Neural cell (in vitro differentiated cells): Measurements from ENCODE around the gene GNAI2.

Source experiments
- CTCF ChIP-seq: fragments of 450-650 bp; IDR thresholded peaks from 2 replicates; pipeline ENCODE4 v1.5.1; 2014; ENCODE audit warnings: antibody characterized with exemption, mild to moderate bottlenecking, moderate library complexity; ENCODE audit not compliant: poor library complexity, severe bottlenecking
- EP300 ChIP-seq: fragments of 450-650 bp; conservative IDR thresholded peaks from 2 replicates; pipeline ENCODE4 v1.6.1; 2014; ENCODE audit warnings: antibody characterized with exemption, mild to moderate bottlenecking, moderate library complexity; ENCODE audit not compliant: poor library complexity, severe bottlenecking
- EZH2 ChIP-seq: fragments of 200-600, 300-800 bp; shearing (Covaris generic), sonication (generic); IDR thresholded peaks from 2 replicates; pipeline ENCODE4 v1.6.1; 2014; ENCODE audit warnings: antibody characterized with exemption, low read length, borderline replicate concordance, mild to moderate bottlenecking; ENCODE audit not compliant: insufficient read depth, poor library complexity, severe bottlenecking
- POLR2AphosphoS5 ChIP-seq: IDR thresholded peaks from 2 replicates; pipeline ENCODE4 v1.6.1; 2012
- RAD21 ChIP-seq: fragments of 450-650 bp; conservative IDR thresholded peaks from 2 replicates; pipeline ENCODE4 v1.6.1; 2014; ENCODE audit warnings: antibody characterized with exemption, mild to moderate bottlenecking, moderate library complexity
- REST ChIP-seq: IDR thresholded peaks from 2 replicates; pipeline ENCODE4 v1.6.1; 2012; ENCODE audit warnings: borderline replicate concordance

DNA sequence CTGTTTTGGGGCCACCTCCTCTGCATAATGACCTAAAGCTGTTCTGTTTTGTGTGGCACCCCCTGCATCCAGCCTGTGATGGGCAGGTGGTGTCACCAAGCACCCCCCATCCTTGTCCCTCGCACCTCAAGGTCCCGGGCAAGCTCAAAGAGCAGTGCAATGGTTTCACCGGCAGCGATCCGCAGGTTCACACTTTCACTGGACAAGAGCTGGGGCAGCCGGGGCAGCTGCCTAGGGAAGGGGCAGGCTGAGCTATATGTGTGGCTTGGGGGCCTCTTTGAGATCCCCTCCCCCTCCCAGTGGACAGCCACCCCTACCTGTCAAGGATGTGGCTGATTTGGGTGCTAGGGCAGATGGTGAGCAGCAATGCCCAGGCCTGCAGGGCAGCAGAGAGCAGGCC, 53.1 kb downstream of the GNAI2 start:
- no peak for TF ChIP-seq CTCF
- no peak for TF ChIP-seq EZH2
- no peak for TF ChIP-seq POLR2AphosphoS5
- TF ChIP-seq EP300 = no peak
- TF ChIP-seq REST = no peak
- TF ChIP-seq RAD21 = no peak
